Body of pancreas (tissue), 4 donors: ENCODE data around the gene PCSK6.

Source experiments
- CTCF ChIP-seq, 7 experiments: fragments of 450-650 bp in 4 of 7; fragments of 200-600 bp in 3 of 7; sonication (generic) in 3 of 7; IDR thresholded peaks; one replicate each; pipeline ENCODE4 v1.5.1; 2016 to 2019; ENCODE audit warnings: antibody characterized with exemption in 7 of 7
- POLR2A ChIP-seq, 3 donors: fragments of 450-650 bp; IDR thresholded peaks; one replicate each; pipeline ENCODE4 v1.6.1; 2016; ENCODE audit warnings: antibody characterized with exemption in 3 of 3, mild to moderate bottlenecking in 2 of 3

GRCh38 chr15:101398247-101398646 lies 91.3 kb downstream of the PCSK6 start:
- TF ChIP-seq CTCF (IDR thresholded peaks at IDR 0.05) (no peak), POLR2A (IDR thresholded peaks at IDR 0.05) (no peak)
